ENCODE measurements around the gene H2AZ1.

- no peak for TF ChIP-seq CTCF (IDR thresholded peaks at IDR 0.05)
- no peak for TF ChIP-seq POLR2AphosphoS5 (IDR thresholded peaks at IDR 0.05; ENCODE audit: low read depth, low read length)
- no peak for TF ChIP-seq SIN3A (IDR thresholded peaks at IDR 0.05; ENCODE audit: borderline replicate concordance, insufficient read depth, low read depth, low read length)
- TF ChIP-seq REST (IDR thresholded peaks at IDR 0.05; ENCODE audit: insufficient read depth in 1 of 2, low read depth in 2 of 2, low read length in 1 of 2) = no peak
- TF ChIP-seq TCF7L2 (IDR thresholded peaks at IDR 0.05; ENCODE audit: low read depth, low read length) = no peak
Measured at GRCh38 chr4:99961711-99962110, 11.6 kb upstream of the H2AZ1 start.

Measured in Panc1 (cell line).